UCSD-AML1 (cell line): Measurements from ENCODE around the gene B4GALT2.

Source experiments
- DNase-seq: peaks from one replicate; lab custom pipeline; 2025; ENCODE audit not compliant: unreplicated experiment; lab: John Stamatoyannopoulos, UW

Gene B4GALT2

GRCh38 chr1:43983253-43983899, 4.4 kb downstream of the B4GALT2 start:
- no peak for DNase-seq

- no peak for DNase-seq
These were observed 5.8 kb downstream of the B4GALT2 start for GRCh38 chr1:43984855-43985254.

GRCh38 chr1:43985984-43986595, 7.1 kb downstream of the B4GALT2 start:
- DNase-seq, result no peak

GRCh38 chr1:43986712-43987111, 7.7 kb downstream of the B4GALT2 start:
- no peak for DNase-seq

GRCh38 chr1:43987159-43987902, 8.3 kb downstream of the B4GALT2 start:
- no peak for DNase-seq

- DNase-seq, result no peak
These were observed 11.5 kb downstream of the B4GALT2 start for GRCh38 chr1:43990271-43991199.

GRCh38 chr1:43991200-43991475, 12.1 kb downstream of the B4GALT2 start:
- no peak for DNase-seq

GRCh38 chr1:43991476-43992231, 12.6 kb downstream of the B4GALT2 start, which contains the start of gene CCDC24:
CCDC24 (plus strand) TSS chr1:43991599; CDS start chr1:43991879, 280 bp downstream.
- DNase-seq, result peak; percentile 80

GRCh38 chr1:43992232-43992995, 13.4 kb downstream of the B4GALT2 start:
- no peak for DNase-seq

GRCh38 chr1:43993206-43993914, 14.3 kb downstream of the B4GALT2 start:
- DNase-seq, result no peak

GRCh38 chr1:43994071-43994470, 15.1 kb downstream of the B4GALT2 start:
- no peak for DNase-seq

GRCh38 chr1:43994794-43995790, 16.1 kb downstream of the B4GALT2 start:
- peak; percentile 45 for DNase-seq

GRCh38 chr1:43995984-43996732, 17.1 kb downstream of the B4GALT2 start:
- DNase-seq, result no peak

GRCh38 chr1:43996733-43997115, 17.7 kb downstream of the B4GALT2 start:
- no peak for DNase-seq

GRCh38 chr1:43997295-43997999, 18.4 kb downstream of the B4GALT2 start:
- no peak for DNase-seq

- DNase-seq, result no peak
These were observed 19.0 kb downstream of the B4GALT2 start for GRCh38 chr1:43998000-43998378.

GRCh38 chr1:43999455-43999854, 20.4 kb downstream of the B4GALT2 start:
- no peak for DNase-seq
